Measurements from ENCODE around the gene TPCN2. TPM values are rescaled to one million over a fixed set of nuclear protein-coding genes. Genes with fewer than 3 reads are reported as not detected.

Gene TPCN2
- total RNA-seq, 6 experiments from 2014 or later, result 8.0 to 11.2 (median 9.0) TPM

GRCh38 chr11:69115586-69116560 lies 67.1 kb downstream of the TPCN2 start:
- H3K4me3 Mint-ChIP-seq, result no peak overlapping the region
- no peak for DNase-seq
- no peak for TF ChIP-seq CTCF (IDR thresholded peaks at IDR 0.05)
- H3K27ac Mint-ChIP-seq, result no peak overlapping the region
- no peaks in the 10 kb centered on the region for H3K4me1 Mint-ChIP-seq (ENCODE audit: low read depth)
- H3K27me3 Mint-ChIP-seq (ENCODE audit: insufficient read depth), result peaks cover 14% of the 10 kb centered on the region
- H3K36me3 Mint-ChIP-seq (ENCODE audit: low read depth), result peaks cover 10% of the 10 kb centered on the region
- H3K9me3 Mint-ChIP-seq, result peaks cover 15% of the 10 kb centered on the region

DNA sequence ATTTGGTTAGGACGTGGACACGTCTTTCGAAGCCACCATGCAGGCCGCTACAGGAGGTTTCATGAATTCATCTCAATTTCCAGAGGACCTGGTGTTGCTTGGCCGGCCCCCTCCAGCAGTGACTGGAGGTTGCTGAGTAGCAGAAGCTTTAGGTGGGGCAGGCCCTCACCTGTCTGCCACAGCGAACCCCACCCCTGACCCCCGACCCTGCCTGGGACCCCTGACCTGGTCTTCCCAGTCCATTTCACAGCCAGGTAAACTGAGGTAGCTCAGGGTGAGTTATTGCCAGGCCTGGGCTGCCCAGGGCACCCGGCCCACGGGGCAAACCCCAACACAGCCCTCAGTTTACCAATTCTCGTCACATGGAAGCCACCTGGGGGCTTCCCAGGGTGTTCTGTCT lies 67.9 kb downstream of the TPCN2 start:
- no peaks in the 10 kb centered on the region for H3K4me1 Mint-ChIP-seq (ENCODE audit: low read depth)
- peaks cover 8% of the 10 kb centered on the region for H3K36me3 Mint-ChIP-seq (ENCODE audit: low read depth)
- no peak for TF ChIP-seq CTCF (IDR thresholded peaks at IDR 0.05)
- H3K27ac Mint-ChIP-seq, result no peak overlapping the region
- DNase-seq, result no peak
- no peak overlapping the region for H3K4me3 Mint-ChIP-seq
- H3K27me3 Mint-ChIP-seq (ENCODE audit: insufficient read depth), result peaks cover 12% of the 10 kb centered on the region
- peaks cover 13% of the 10 kb centered on the region for H3K9me3 Mint-ChIP-seq

DNA sequence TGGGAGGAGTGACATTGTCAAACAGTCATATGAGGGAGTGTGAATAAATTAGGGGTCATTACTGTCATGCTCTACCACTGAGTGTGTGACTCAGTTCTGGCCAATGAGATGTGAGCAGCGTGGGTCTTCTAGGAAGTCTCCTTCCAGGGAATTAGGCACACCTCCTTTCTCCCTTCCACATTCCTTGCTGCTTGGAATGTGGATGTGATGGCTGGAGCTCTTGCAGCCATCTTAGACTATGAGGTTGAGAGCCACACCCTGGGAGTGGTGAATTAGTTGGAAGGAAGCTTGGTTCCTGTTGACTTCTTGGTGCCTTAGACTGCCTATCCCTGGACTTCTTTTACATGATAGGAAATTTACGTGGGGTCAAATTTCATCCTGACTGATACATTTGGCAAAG lies 70.5 kb downstream of the TPCN2 start:
- no peak overlapping the region for H3K27ac Mint-ChIP-seq
- peaks cover 18% of the 10 kb centered on the region for H3K4me1 Mint-ChIP-seq (ENCODE audit: low read depth)
- H3K4me3 Mint-ChIP-seq, result no peak overlapping the region
- H3K36me3 Mint-ChIP-seq (ENCODE audit: low read depth), result peaks cover 8% of the 10 kb centered on the region
- no peak for TF ChIP-seq CTCF (IDR thresholded peaks at IDR 0.05)
- H3K9me3 Mint-ChIP-seq, result peaks cover 13% of the 10 kb centered on the region
- DNase-seq, result no peak
- peaks cover 7% of the 10 kb centered on the region for H3K27me3 Mint-ChIP-seq (ENCODE audit: insufficient read depth)

GRCh38 chr11:69120096-69120875 lies 71.6 kb downstream of the TPCN2 start:
- Mint-ChIP-seq H3K4me3 (no peak overlapping the region), H3K9me3 (peaks cover 13% of the 10 kb centered on the region), H3K27ac (no peak overlapping the region), H3K36me3 (ENCODE audit: low read depth) (peaks cover 8% of the 10 kb centered on the region), H3K27me3 (ENCODE audit: insufficient read depth) (peaks cover 2% of the 10 kb centered on the region), H3K4me1 (ENCODE audit: low read depth) (peaks cover 22% of the 10 kb centered on the region)
- no peak for TF ChIP-seq CTCF (IDR thresholded peaks at IDR 0.05)
- no peak for DNase-seq

- Mint-ChIP-seq H3K27me3 (ENCODE audit: insufficient read depth) (peaks cover 2% of the 10 kb centered on the region), H3K9me3 (peaks cover 13% of the 10 kb centered on the region), H3K27ac (no peak overlapping the region), H3K4me1 (ENCODE audit: low read depth) (peaks cover 22% of the 10 kb centered on the region), H3K4me3 (no peak overlapping the region), H3K36me3 (ENCODE audit: low read depth) (peaks cover 8% of the 10 kb centered on the region)
- TF ChIP-seq CTCF (IDR thresholded peaks at IDR 0.05), result no peak
- no peak for DNase-seq
These were observed 72.3 kb downstream of the TPCN2 start for GRCh38 chr11:69121021-69121420.

Data from HFFc6 (cell line).